H9 (cell line): ENCODE measurements around the gene ENO4. TPM values are rescaled to one million over a fixed set of nuclear protein-coding genes. Genes with fewer than 3 reads are reported as not detected.

Experiments
- DNase-seq: peaks from one replicate; pipeline ENCODE4 v3.0.0-alpha.2; 2017
- H2AFZ ChIP-seq: one replicate; pipeline ENCODE4 v1.6.1; 2013; ENCODE audit warnings: mild to moderate bottlenecking, low read length, control low read depth, moderate library complexity
- H2AK5ac ChIP-seq: 2 replicates; pipeline ENCODE4 v1.6.1; 2013; ENCODE audit warnings: low read length, control low read depth, mixed read lengths; ENCODE audit not compliant: insufficient read length
- H2BK120ac ChIP-seq: one replicate; pipeline ENCODE4 v1.6.1; 2013; ENCODE audit warnings: low read depth, mild to moderate bottlenecking, low read length, control low read depth, inconsistent platforms; ENCODE audit not compliant: poor library complexity, severe bottlenecking
- H2BK12ac ChIP-seq: 2 replicates; pipeline ENCODE4 v1.6.1; 2013; ENCODE audit warnings: low read length, control low read depth, mixed read lengths, low read depth; ENCODE audit not compliant: insufficient read length
- H2BK15ac ChIP-seq: 2 replicates; pipeline ENCODE4 v1.6.1; 2013; ENCODE audit warnings: low read depth, low read length, control low read depth
- H2BK20ac ChIP-seq: one replicate; pipeline ENCODE4 v1.6.1; 2013; ENCODE audit warnings: low read depth, mild to moderate bottlenecking, low read length, control low read depth, inconsistent platforms; ENCODE audit not compliant: poor library complexity, severe bottlenecking
- H2BK5ac ChIP-seq: 2 replicates; pipeline ENCODE4 v1.6.1; 2013; ENCODE audit warnings: low read length, control low read depth, mixed read lengths; ENCODE audit not compliant: insufficient read length
- H3K14ac ChIP-seq: 2 replicates; pipeline ENCODE4 v1.6.1; 2013; ENCODE audit warnings: low read length, control low read depth; ENCODE audit not compliant: insufficient read depth
- H3K18ac ChIP-seq: 2 replicates; pipeline ENCODE4 v1.6.1; 2013; ENCODE audit warnings: low read depth, mild to moderate bottlenecking, mixed read lengths, low read length, control low read depth; ENCODE audit not compliant: insufficient read length
- H3K23ac ChIP-seq: 2 replicates; pipeline ENCODE4 v1.6.1; 2013; ENCODE audit warnings: low read length, control low read depth, mixed read lengths, low read depth; ENCODE audit not compliant: insufficient read length
- H3K23me2 ChIP-seq: 2 replicates; pipeline ENCODE4 v1.6.1; 2013; ENCODE audit warnings: low read depth, mild to moderate bottlenecking, mixed read lengths, low read length, control low read depth; ENCODE audit not compliant: insufficient read length, poor library complexity, severe bottlenecking
- H3K27ac ChIP-seq: 2 replicates; pipeline ENCODE4 v1.5.1; 2013; ENCODE audit warnings: low read length, control low read depth, mixed read lengths, low read depth; ENCODE audit not compliant: insufficient read length
- H3K27me3 ChIP-seq: 2 replicates; pipeline ENCODE4 v1.6.1; 2013; ENCODE audit warnings: low read length, control low read depth, inconsistent platforms; ENCODE audit not compliant: insufficient read depth
- H3K4ac ChIP-seq: 2 replicates; pipeline ENCODE4 v1.6.1; 2013; ENCODE audit warnings: low read depth, mild to moderate bottlenecking, control low read depth, inconsistent platforms, low read length, moderate library complexity
- H3K4me1 ChIP-seq: 2 replicates; pipeline ENCODE4 v1.6.1; 2013; ENCODE audit warnings: low read length, control low read depth, inconsistent platforms; ENCODE audit not compliant: insufficient read depth
- H3K4me2 ChIP-seq: 2 replicates; pipeline ENCODE4 v1.6.1; 2013; ENCODE audit warnings: low read length, control low read depth, mixed read lengths; ENCODE audit not compliant: insufficient read length, insufficient read depth
- H3K56ac ChIP-seq: 2 replicates; pipeline ENCODE4 v1.6.1; 2013; ENCODE audit warnings: low read depth, mild to moderate bottlenecking, mixed read lengths, low read length, control low read depth; ENCODE audit not compliant: insufficient read length
- H3K79me1 ChIP-seq: 2 replicates; pipeline ENCODE4 v1.6.1; 2013; ENCODE audit warnings: low read depth, mild to moderate bottlenecking, moderate library complexity, low read length, control low read depth, inconsistent platforms; ENCODE audit not compliant: insufficient read depth, poor library complexity, severe bottlenecking
- H3K79me2 ChIP-seq: 2 replicates; pipeline ENCODE4 v1.6.1; 2013; ENCODE audit warnings: low read length, control low read depth, inconsistent platforms; ENCODE audit not compliant: insufficient read depth
- H3K9ac ChIP-seq: 2 replicates; pipeline ENCODE4 v1.6.1; 2013; ENCODE audit warnings: low read length, control low read depth, mixed read lengths; ENCODE audit not compliant: insufficient read length; ENCODE audit errors: extremely low read depth
- H3K9me3 ChIP-seq: one replicate; pipeline ENCODE4 v1.6.1; 2013; ENCODE audit warnings: low read depth, low read length, inconsistent platforms; ENCODE audit not compliant: control insufficient read depth
- H3T11ph ChIP-seq: one replicate; pipeline ENCODE4 v1.6.1; 2013; ENCODE audit warnings: mild to moderate bottlenecking, low read length, control low read depth, inconsistent platforms
- H4K20me1 ChIP-seq: one replicate; pipeline ENCODE4 v1.6.1; 2013; ENCODE audit not compliant: control insufficient read depth, insufficient read length, insufficient read depth
- H4K5ac ChIP-seq: 2 replicates; pipeline ENCODE4 v1.6.1; 2013; ENCODE audit warnings: low read depth, mild to moderate bottlenecking, mixed read lengths, low read length, control low read depth; ENCODE audit not compliant: insufficient read length
- H4K8ac ChIP-seq: replicated peaks from 2 replicates; pipeline ENCODE4 v1.6.1; 2013; ENCODE audit warnings: low read length, control low read depth, mixed read lengths, low read depth; ENCODE audit not compliant: insufficient read length
- H4K91ac ChIP-seq: 2 replicates; pipeline ENCODE4 v1.6.1; 2013; ENCODE audit warnings: low read depth, mild to moderate bottlenecking, moderate library complexity, mixed read lengths, low read length, control low read depth; ENCODE audit not compliant: insufficient read length
- H3K27ac Mint-ChIP-seq, 3 experiments: 2 replicates in 2 of 3; 3 replicates in 1 of 3; pipeline ENCODE4 v1.8.0; 2020 to 2021; ENCODE audit warnings: mixed read lengths in 3 of 3, mild to moderate bottlenecking in 1 of 3, moderate library complexity in 1 of 3
- H3K27me3 Mint-ChIP-seq: 2 replicates; pipeline ENCODE4 v1.8.0; 2021; ENCODE audit warnings: low read depth, mild to moderate bottlenecking, moderate library complexity, mixed read lengths
- H3K36me3 Mint-ChIP-seq, 3 experiments: 2 replicates in 2 of 3; 3 replicates in 1 of 3; pipeline ENCODE4 v1.8.0; 2020 to 2021; ENCODE audit warnings: low read depth in 3 of 3, mixed read lengths in 3 of 3; ENCODE audit not compliant: insufficient read depth in 1 of 3
- H3K4me1 Mint-ChIP-seq, 2 experiments: 2 replicates each; pipeline ENCODE4 v1.8.0; 2020; ENCODE audit warnings: mixed read lengths in 2 of 2
- H3K4me3 Mint-ChIP-seq, 2 experiments: 2 replicates in 1 of 2; 3 replicates in 1 of 2; pipeline ENCODE4 v1.8.0; 2020 to 2021; ENCODE audit warnings: mild to moderate bottlenecking in 2 of 2, mixed read lengths in 2 of 2, moderate library complexity in 1 of 2
- H3K9me3 Mint-ChIP-seq, 2 experiments: 2 replicates in 1 of 2; 3 replicates in 1 of 2; pipeline ENCODE4 v1.8.0; 2020; ENCODE audit warnings: mild to moderate bottlenecking in 2 of 2, mixed read lengths in 2 of 2, moderate library complexity in 1 of 2
- WGBS: extraction: QIAGEN DNeasy Blood & Tissue Kit; methylation state at CpG from one replicate; pipeline ENCODE4 v1.1.7; 2013; ENCODE audit warnings: missing lambda C conversion rate, low lambda C conversion rate, mixed read lengths; ENCODE audit not compliant: insufficient read length; ENCODE audit errors: extremely low coverage; 5-methylcytosine and 5-hydroxymethylcytosine counted together
- total RNA-seq: library from RNA; stranded (reverse); gene quantifications from 2 replicates; pipeline ENCODE4 v1.2.1, GENCODE V29; 2021
- TF ChIP-seq, protein P1 (sequence below): fragments of 200-600 bp; sonication (generic); conservative IDR thresholded peaks from 3 replicates; pipeline ENCODE4 v1.8.0; 2021; ENCODE audit warnings: antibody characterized with exemption, mild to moderate bottlenecking

The ENO4 gene
- total RNA-seq, 1 experiment from 2014 or later, result 0.26 TPM

DNA sequence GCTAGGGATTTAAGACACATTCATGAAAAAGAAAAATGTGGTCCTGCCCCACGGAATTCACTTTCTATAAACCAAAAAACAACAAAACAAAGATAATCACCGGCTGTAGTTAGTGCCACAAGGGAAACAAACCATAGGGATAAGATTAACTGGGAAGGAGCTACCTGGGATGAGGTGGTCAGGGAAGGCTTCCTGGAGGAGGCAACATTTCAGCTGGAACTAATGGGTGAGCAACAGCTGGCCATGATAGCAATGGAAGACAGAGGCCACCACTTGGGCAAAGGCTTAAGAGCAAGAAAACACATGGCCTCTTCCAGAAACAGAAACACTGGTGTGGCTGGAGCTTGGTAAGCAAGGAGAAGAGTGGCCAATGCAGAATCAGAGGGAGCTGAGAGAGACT, 38.4 kb upstream of the ENO4 start:
- Histone ChIP-seq H3K14ac (no peak overlapping the region), H3K79me2 (no peaks in the 10 kb centered on the region), H2BK120ac (no peak overlapping the region), H4K5ac (no peak overlapping the region), H4K20me1 (no peaks in the 10 kb centered on the region), H3K23ac (no peak overlapping the region), H2BK20ac (no peak overlapping the region), H3K4me2 (no peak overlapping the region), H2BK5ac (no peak overlapping the region), H3K56ac (no peak overlapping the region), H4K91ac (no peak overlapping the region), H3K4ac (no peak overlapping the region), H3K79me1 (no peaks in the 10 kb centered on the region), H3K23me2 (no peaks in the 10 kb centered on the region), H3K27ac (no peak overlapping the region), H3K27me3 (no peaks in the 10 kb centered on the region; the same call in 1 of the 2 replicates), H4K8ac (no peak overlapping the region), H3T11ph (no peak overlapping the region), H3K4me1 (0 out of 2 replicates have a peak, but pooled peaks cover 2% of the 10 kb centered on the region), H2AFZ (no peak overlapping the region), H2AK5ac (no peak overlapping the region), H3K9me3 (no peaks in the 10 kb centered on the region), H3K18ac (no peak overlapping the region), H2BK12ac (no peak overlapping the region), H3K9ac (no peak overlapping the region), H2BK15ac (no peak overlapping the region)
- no CpG with 5 or more reads among the region's 2 CpGs for WGBS
- no peak for DNase-seq
- Mint-ChIP-seq H3K9me3 (no peaks in the 10 kb centered on the region), H3K4me3 (no peak overlapping the region), H3K36me3 (peaks cover 0 to 3% (median 0%) of the 10 kb centered on the region in 3 experiments; a peak in 1 of 7 replicates), H3K4me1 (peaks cover 18 to 30% of the 10 kb centered on the region in 2 experiments), H3K27ac (no peak overlapping the region), H3K27me3 (peaks cover 38% of the 10 kb centered on the region)
- TF ChIP-seq, protein P1, sequence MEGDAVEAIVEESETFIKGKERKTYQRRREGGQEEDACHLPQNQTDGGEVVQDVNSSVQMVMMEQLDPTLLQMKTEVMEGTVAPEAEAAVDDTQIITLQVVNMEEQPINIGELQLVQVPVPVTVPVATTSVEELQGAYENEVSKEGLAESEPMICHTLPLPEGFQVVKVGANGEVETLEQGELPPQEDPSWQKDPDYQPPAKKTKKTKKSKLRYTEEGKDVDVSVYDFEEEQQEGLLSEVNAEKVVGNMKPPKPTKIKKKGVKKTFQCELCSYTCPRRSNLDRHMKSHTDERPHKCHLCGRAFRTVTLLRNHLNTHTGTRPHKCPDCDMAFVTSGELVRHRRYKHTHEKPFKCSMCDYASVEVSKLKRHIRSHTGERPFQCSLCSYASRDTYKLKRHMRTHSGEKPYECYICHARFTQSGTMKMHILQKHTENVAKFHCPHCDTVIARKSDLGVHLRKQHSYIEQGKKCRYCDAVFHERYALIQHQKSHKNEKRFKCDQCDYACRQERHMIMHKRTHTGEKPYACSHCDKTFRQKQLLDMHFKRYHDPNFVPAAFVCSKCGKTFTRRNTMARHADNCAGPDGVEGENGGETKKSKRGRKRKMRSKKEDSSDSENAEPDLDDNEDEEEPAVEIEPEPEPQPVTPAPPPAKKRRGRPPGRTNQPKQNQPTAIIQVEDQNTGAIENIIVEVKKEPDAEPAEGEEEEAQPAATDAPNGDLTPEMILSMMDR, result no peak
